OCI-LY7 (cell line): ENCODE results near the gene CCSAP. TPM values are rescaled to one million over a fixed set of nuclear protein-coding genes. Genes with fewer than 3 reads are reported as not detected.

Experiments used
- BruUV-seq: library from RNA; stranded (reverse); fragments of 400-500 nt; replicated peaks from 2 replicates; lab custom pipeline; 2021; lab: Mats Ljungman, UMichigan
- CTCF ChIA-PET: fragments of 300-600 bp; sonication (Branson Sonifier 250); formaldehyde crosslinking; loops from one replicate; lab custom pipeline; 2022; ENCODE audit warnings: antibody characterized with exemption; ENCODE audit not compliant: unreplicated experiment; lab: Charles Lee
- POLR2A ChIA-PET: fragments of 300-600 bp; sonication (Branson Sonifier 250); formaldehyde crosslinking; loops from one replicate; lab custom pipeline; 2022; ENCODE audit warnings: antibody characterized with exemption; lab: Charles Lee
- DNase-seq: peaks from one replicate; pipeline ENCODE4 v3.0.0-alpha.2; 2015; ENCODE audit warnings: low spot score
- H2AFZ ChIP-seq: fragments of 200-600 bp; sonication (generic), shearing (Covaris generic); 2 replicates; pipeline ENCODE4 v1.6.1; 2014; ENCODE audit warnings: mild to moderate bottlenecking, antibody characterized with exemption, low read length, moderate library complexity
- H3K27ac ChIP-seq: fragments of 200-600 bp; sonication (generic); 2 replicates; pipeline ENCODE4 v1.5.1; 2014; ENCODE audit warnings: mixed run types, low read depth, mild to moderate bottlenecking, moderate library complexity, low read length, inconsistent platforms; ENCODE audit not compliant: poor library complexity, severe bottlenecking
- H3K36me3 ChIP-seq: fragments of 200-600 bp; sonication (generic); 2 replicates; pipeline ENCODE4 v1.6.1; 2014; ENCODE audit warnings: mild to moderate bottlenecking, antibody characterized with exemption, low read length, moderate library complexity, mixed read lengths; ENCODE audit not compliant: insufficient read depth
- H3K4me1 ChIP-seq: fragments of 200-600 bp; sonication (generic); 2 replicates; pipeline ENCODE4 v1.5.1; 2014; ENCODE audit warnings: mild to moderate bottlenecking, low read length; ENCODE audit not compliant: insufficient read depth, poor library complexity, severe bottlenecking
- H3K4me2 ChIP-seq: fragments of 200-600 bp; sonication (generic); 2 replicates; pipeline ENCODE4 v1.6.1; 2014; ENCODE audit warnings: mild to moderate bottlenecking, low read length
- H3K4me3 ChIP-seq: fragments of 200-600 bp; sonication (generic); 2 replicates; pipeline ENCODE4 v1.5.1; 2014; ENCODE audit warnings: mild to moderate bottlenecking, low read depth, low read length; ENCODE audit not compliant: poor library complexity, severe bottlenecking
- H3K79me2 ChIP-seq: fragments of 200-600 bp; sonication (generic); 2 replicates; pipeline ENCODE4 v1.6.1; 2016; ENCODE audit warnings: low read depth, mild to moderate bottlenecking, low read length, moderate library complexity, mixed read lengths; ENCODE audit not compliant: insufficient read depth
- H3K9me2 ChIP-seq: fragments of 200-600 bp; sonication (generic); 2 replicates; pipeline ENCODE4 v1.6.1; 2016; ENCODE audit warnings: mild to moderate bottlenecking, low read length, mixed read lengths; ENCODE audit not compliant: insufficient read depth
- H3K9me3 ChIP-seq: fragments of 200-600 bp; sonication (generic); 2 replicates; pipeline ENCODE4 v1.6.1; 2014; ENCODE audit warnings: mild to moderate bottlenecking, mixed run types, low read length, mixed read lengths
- H4K20me1 ChIP-seq: fragments of 200-600 bp; sonication (generic); 2 replicates; pipeline ENCODE4 v1.6.1; 2014; ENCODE audit warnings: mild to moderate bottlenecking, antibody characterized with exemption, low read length, moderate library complexity, mixed read lengths; ENCODE audit not compliant: insufficient read depth
- CTCF ChIP-seq: fragments of 200-600 bp; sonication (generic); conservative IDR thresholded peaks from 2 replicates; pipeline ENCODE4 v1.5.1; 2014; ENCODE audit warnings: mild to moderate bottlenecking, antibody characterized with exemption, low read length, moderate library complexity, mixed read lengths
- EZH2phosphoT487 ChIP-seq: fragments of 200-600 bp; sonication (generic); IDR thresholded peaks from 2 replicates; pipeline ENCODE4 v1.6.1; 2018; ENCODE audit warnings: low read depth, borderline replicate concordance, mild to moderate bottlenecking, mixed run types, antibody characterized with exemption, low read length, moderate library complexity, mixed read lengths
- intact Hi-C: fragments of 100-400 bp; cut with micrococcal nuclease; formaldehyde crosslinking; loops from one replicate; pipeline ENCODE4 v1.10.0; 2022; ENCODE audit not compliant: unreplicated experiment
- total RNA-seq, 2 experiments: library from RNA; depleted of rRNA in 1 of 2; stranded (reverse); fragments of >200 nt in 1 of 2; shearing (Covaris generic) in 1 of 2; gene quantifications; 2 replicates each; pipeline ENCODE4 v1.2.3, GENCODE V29; 2014 to 2022

The CCSAP gene
- total RNA-seq, 2 experiments from 2014 or later = 10.5 to 15.7 TPM

GRCh38 chr1:229373395-229373794 is 30.5 kb upstream of the CCSAP start:
- no peaks in the 10 kb centered on the region for H3K9me3 ChIP-seq
- CTCF ChIA-PET = no interaction called here
- no peaks in the 10 kb centered on the region for H3K36me3 ChIP-seq
- no peak for DNase-seq
- H3K27ac ChIP-seq = no peak overlapping the region
- H2AFZ ChIP-seq = no peak overlapping the region
- H3K79me2 ChIP-seq = no peaks in the 10 kb centered on the region
- H3K4me3 ChIP-seq = no peak overlapping the region
- TF ChIP-seq EZH2phosphoT487 (no peak), CTCF (no peak)
- H3K4me2 ChIP-seq = no peak overlapping the region
- POLR2A ChIA-PET = no interaction called here
- intact Hi-C loops = no loop called here
- H3K4me1 ChIP-seq = no peaks in the 10 kb centered on the region
- no TSS peak for BruUV-seq
- no peaks in the 10 kb centered on the region for H4K20me1 ChIP-seq
- no peaks in the 10 kb centered on the region for H3K9me2 ChIP-seq

- Histone ChIP-seq H2AFZ (no peak overlapping the region), H3K4me1 (no peaks in the 10 kb centered on the region), H3K79me2 (no peaks in the 10 kb centered on the region), H3K9me2 (no peaks in the 10 kb centered on the region), H3K4me3 (no peak overlapping the region), H3K27ac (no peak overlapping the region), H4K20me1 (no peaks in the 10 kb centered on the region), H3K36me3 (no peaks in the 10 kb centered on the region), H3K4me2 (no peak overlapping the region), H3K9me3 (no peaks in the 10 kb centered on the region)
- intact Hi-C loops = no loop called here
- ChIA-PET POLR2A (interaction anchor here (0.6 kb wide), 1 partner anchor 10 kb away, joined by 3 read pairs; no protein-coding TSS in a partner anchor), CTCF (no interaction called here)
- no peak for DNase-seq
- no peak for TF ChIP-seq CTCF
- BruUV-seq = no TSS peak
Measured at GRCh38 chr1:229372251-229372650, 29.4 kb upstream of the CCSAP start.

GRCh38 chr1:229371624-229372023 is 28.8 kb upstream of the CCSAP start:
- no TSS peak for BruUV-seq
- no peak overlapping the region for H3K4me3 ChIP-seq
- H3K9me2 ChIP-seq = no peaks in the 10 kb centered on the region
- no peak overlapping the region for H3K4me2 ChIP-seq
- no peak for TF ChIP-seq EZH2phosphoT487
- no peak for TF ChIP-seq CTCF
- H3K79me2 ChIP-seq = no peaks in the 10 kb centered on the region
- no peaks in the 10 kb centered on the region for H4K20me1 ChIP-seq
- H2AFZ ChIP-seq = no peak overlapping the region
- CTCF ChIA-PET = no interaction called here
- H3K36me3 ChIP-seq = no peaks in the 10 kb centered on the region
- H3K4me1 ChIP-seq = no peaks in the 10 kb centered on the region
- POLR2A ChIA-PET = no interaction called here
- no peak for DNase-seq
- intact Hi-C loops = no loop called here
- H3K27ac ChIP-seq = no peak overlapping the region
- no peaks in the 10 kb centered on the region for H3K9me3 ChIP-seq
